ENCODE results near the gene ZSCAN16. TPM values are rescaled to one million over a fixed set of nuclear protein-coding genes. Genes with fewer than 3 reads are reported as not detected.

ZSCAN16 gene
- total and polyA plus RNA-seq, 2 of the 13 experiments (the other 11 are each of a cell fraction or from before 2014, with no cell fraction given), result 5.7 to 12.7 TPM

DNA sequence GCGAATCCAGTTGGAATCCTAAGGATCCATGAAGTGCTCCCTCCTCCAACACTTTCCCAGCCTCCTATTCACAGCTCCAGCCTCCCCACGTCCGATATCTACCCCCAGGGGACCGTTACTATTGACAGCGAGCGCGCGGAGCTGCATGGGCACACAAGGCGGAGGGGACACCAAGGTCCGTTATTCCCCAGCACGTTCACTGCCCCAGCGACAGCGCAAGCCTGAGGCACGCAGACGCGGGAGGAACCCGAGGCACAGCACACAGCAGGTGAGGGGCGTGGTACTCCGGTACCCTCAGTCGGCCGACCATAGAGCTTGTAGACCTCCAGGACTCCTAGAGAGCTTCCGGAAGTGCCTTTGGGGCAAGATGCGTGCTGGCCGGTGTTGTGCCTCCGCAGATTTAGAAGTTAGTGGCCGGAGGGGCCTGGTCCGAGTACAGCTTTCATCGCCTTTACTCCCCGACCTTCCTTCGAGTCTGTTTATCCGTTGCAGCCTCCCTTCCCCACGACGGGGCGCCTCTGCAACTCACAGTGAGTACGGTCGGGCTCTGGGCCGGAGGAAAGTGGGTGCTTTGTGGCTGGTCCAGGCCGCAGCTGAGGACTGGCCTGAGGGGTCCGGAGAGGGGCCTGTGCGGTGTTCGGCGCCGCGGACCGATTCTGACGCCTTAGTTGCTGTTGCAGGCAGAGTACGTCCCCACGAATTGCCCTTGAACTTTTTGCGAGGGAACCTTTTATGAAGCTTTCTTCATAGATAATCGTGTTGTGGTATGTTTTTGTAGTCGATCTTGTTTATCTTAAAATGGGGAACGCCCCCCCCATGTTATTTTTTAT lies 17.3 kb downstream of the ZSCAN16 start, which contains the start of gene ZKSCAN8 (continued):
- TF ChIP-seq ZNF552 (CRISPR knock-in tag; IDR thresholded peaks at IDR 0.05; ENCODE audit: borderline replicate concordance) (peak; percentile 84), ZNF543 (CRISPR knock-in tag; IDR thresholded peaks at IDR 0.05) (peak; percentile 97; the same call in 1 of the 2 replicates), ZNF224 (CRISPR knock-in tag; IDR thresholded peaks at IDR 0.05) (peak; percentile 97; the same call in 1 of the 2 replicates), ZNF747 (CRISPR knock-in tag; IDR thresholded peaks at IDR 0.05; ENCODE audit: borderline replicate concordance) (peak; percentile 90; the same call in 1 of the 2 replicates), NFRKB (IDR thresholded peaks at IDR 0.05) (no peak), PRMT3 (CRISPR knock-in tag; IDR thresholded peaks at IDR 0.05; ENCODE audit: borderline replicate concordance, low read depth) (peak; percentile 86; the same call in 1 of the 2 replicates), HDAC2 (CRISPR knock-in tag; IDR thresholded peaks at IDR 0.05) (peak; percentile 92), HNF4A (CRISPR knock-in tag; IDR thresholded peaks at IDR 0.05) (peak; percentile 46; the same call in 1 of the 2 replicates), NFKBIZ (CRISPR knock-in tag; IDR thresholded peaks at IDR 0.05) (peak; percentile 95)
- TF ChIP-seq, protein P1, sequence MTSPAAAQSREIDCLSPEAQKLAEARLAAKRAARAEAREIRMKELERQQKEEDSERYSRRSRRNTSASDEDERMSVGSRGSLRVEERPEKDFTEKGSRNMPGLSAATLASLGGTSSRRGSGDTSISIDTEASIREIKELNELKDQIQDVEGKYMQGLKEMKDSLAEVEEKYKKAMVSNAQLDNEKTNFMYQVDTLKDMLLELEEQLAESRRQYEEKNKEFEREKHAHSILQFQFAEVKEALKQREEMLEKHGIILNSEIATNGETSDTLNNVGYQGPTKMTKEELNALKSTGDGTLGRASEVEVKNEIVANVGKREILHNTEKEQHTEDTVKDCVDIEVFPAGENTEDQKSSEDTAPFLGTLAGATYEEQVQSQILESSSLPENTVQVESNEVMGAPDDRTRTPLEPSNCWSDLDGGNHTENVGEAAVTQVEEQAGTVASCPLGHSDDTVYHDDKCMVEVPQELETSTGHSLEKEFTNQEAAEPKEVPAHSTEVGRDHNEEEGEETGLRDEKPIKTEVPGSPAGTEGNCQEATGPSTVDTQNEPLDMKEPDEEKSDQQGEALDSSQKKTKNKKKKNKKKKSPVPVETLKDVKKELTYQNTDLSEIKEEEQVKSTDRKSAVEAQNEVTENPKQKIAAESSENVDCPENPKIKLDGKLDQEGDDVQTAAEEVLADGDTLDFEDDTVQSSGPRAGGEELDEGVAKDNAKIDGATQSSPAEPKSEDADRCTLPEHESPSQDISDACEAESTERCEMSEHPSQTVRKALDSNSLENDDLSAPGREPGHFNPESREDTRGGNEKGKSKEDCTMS (CRISPR knock-in tag; conservative IDR thresholded peaks at IDR 0.05), result no peak
- TF ChIP-seq, protein P2, sequence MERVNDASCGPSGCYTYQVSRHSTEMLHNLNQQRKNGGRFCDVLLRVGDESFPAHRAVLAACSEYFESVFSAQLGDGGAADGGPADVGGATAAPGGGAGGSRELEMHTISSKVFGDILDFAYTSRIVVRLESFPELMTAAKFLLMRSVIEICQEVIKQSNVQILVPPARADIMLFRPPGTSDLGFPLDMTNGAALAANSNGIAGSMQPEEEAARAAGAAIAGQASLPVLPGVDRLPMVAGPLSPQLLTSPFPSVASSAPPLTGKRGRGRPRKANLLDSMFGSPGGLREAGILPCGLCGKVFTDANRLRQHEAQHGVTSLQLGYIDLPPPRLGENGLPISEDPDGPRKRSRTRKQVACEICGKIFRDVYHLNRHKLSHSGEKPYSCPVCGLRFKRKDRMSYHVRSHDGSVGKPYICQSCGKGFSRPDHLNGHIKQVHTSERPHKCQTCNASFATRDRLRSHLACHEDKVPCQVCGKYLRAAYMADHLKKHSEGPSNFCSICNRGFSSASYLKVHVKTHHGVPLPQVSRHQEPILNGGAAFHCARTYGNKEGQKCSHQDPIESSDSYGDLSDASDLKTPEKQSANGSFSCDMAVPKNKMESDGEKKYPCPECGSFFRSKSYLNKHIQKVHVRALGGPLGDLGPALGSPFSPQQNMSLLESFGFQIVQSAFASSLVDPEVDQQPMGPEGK (CRISPR knock-in tag; IDR thresholded peaks at IDR 0.05), result peak; percentile 73
- TF ChIP-seq, protein P3, sequence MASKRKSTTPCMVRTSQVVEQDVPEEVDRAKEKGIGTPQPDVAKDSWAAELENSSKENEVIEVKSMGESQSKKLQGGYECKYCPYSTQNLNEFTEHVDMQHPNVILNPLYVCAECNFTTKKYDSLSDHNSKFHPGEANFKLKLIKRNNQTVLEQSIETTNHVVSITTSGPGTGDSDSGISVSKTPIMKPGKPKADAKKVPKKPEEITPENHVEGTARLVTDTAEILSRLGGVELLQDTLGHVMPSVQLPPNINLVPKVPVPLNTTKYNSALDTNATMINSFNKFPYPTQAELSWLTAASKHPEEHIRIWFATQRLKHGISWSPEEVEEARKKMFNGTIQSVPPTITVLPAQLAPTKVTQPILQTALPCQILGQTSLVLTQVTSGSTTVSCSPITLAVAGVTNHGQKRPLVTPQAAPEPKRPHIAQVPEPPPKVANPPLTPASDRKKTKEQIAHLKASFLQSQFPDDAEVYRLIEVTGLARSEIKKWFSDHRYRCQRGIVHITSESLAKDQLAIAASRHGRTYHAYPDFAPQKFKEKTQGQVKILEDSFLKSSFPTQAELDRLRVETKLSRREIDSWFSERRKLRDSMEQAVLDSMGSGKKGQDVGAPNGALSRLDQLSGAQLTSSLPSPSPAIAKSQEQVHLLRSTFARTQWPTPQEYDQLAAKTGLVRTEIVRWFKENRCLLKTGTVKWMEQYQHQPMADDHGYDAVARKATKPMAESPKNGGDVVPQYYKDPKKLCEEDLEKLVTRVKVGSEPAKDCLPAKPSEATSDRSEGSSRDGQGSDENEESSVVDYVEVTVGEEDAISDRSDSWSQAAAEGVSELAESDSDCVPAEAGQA (IDR thresholded peaks at IDR 0.05; ENCODE audit: low read depth), result peak; percentile 72
- TF ChIP-seq, protein P3 (CRISPR knock-in tag; IDR thresholded peaks at IDR 0.05; ENCODE audit: borderline replicate concordance), result peak; percentile 91
- TF ChIP-seq, protein P4, sequence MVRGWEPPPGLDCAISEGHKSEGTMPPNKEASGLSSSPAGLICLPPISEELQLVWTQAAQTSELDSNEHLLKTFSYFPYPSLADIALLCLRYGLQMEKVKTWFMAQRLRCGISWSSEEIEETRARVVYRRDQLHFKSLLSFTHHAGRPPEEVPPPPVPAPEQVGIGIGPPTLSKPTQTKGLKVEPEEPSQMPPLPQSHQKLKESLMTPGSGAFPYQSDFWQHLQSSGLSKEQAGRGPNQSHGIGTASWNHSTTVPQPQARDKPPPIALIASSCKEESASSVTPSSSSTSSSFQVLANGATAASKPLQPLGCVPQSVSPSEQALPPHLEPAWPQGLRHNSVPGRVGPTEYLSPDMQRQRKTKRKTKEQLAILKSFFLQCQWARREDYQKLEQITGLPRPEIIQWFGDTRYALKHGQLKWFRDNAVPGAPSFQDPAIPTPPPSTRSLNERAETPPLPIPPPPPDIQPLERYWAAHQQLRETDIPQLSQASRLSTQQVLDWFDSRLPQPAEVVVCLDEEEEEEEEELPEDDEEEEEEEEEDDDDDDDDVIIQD (CRISPR knock-in tag; IDR thresholded peaks at IDR 0.05; ENCODE audit: low read depth), result peak; percentile 55; the same call in 1 of the 2 replicates
